ENCODE measurements around the gene CARMIL3.

The CARMIL3 gene

DNA sequence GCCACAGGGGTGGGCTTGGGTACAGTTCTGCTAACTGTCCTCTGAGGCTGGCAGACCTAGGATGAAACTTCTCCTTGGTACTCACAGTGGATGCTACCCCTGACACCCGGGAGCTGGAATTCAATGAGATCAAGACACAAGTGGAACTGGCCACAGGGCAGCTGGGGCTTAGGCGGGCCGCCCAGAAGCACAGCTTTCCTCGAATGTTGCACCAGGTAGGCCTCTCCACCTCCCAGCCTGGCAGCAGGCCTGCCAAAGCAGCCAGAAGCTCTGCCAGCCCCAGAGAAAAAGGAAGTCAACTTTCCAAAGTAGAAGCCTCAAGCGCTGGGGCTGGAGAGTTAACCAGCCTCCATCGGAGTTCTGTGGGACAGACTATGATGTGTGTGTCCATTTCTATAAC is 65.4 kb downstream of the CARMIL3 start:
- DNase-seq = no peak
